HFF-Myc (cell line): ENCODE measurements around the gene LGALS7B.
"Not testable (repeated sequence)": the region's sequence is repeated elsewhere in the genome, so short reads cannot be mapped to it uniquely, and the experiment has no call there.

Source experiments
- DNase-seq: peaks from one replicate; pipeline ENCODE4 v3.0.0-alpha.2; 2011; ENCODE audit warnings: low read depth; ENCODE audit errors: extremely low read depth
- H3K4me3 ChIP-seq: replicated peaks from 2 replicates; pipeline ENCODE4 v1.5.1; 2011; ENCODE audit warnings: low read depth, mild to moderate bottlenecking, control low read depth, low read length
- CTCF ChIP-seq: IDR thresholded peaks from 2 replicates; pipeline ENCODE4 v1.5.1; 2012; ENCODE audit warnings: mild to moderate bottlenecking, low read depth, low read length, control low read depth; ENCODE audit errors: missing control alignments

LGALS7B gene

GRCh38 chr19:38786572-38787265 lies 2.3 kb upstream of the LGALS7B start:
- DNase-seq = no peak
- no peak overlapping the region for H3K4me3 ChIP-seq
- TF ChIP-seq CTCF = no peak

DNA sequence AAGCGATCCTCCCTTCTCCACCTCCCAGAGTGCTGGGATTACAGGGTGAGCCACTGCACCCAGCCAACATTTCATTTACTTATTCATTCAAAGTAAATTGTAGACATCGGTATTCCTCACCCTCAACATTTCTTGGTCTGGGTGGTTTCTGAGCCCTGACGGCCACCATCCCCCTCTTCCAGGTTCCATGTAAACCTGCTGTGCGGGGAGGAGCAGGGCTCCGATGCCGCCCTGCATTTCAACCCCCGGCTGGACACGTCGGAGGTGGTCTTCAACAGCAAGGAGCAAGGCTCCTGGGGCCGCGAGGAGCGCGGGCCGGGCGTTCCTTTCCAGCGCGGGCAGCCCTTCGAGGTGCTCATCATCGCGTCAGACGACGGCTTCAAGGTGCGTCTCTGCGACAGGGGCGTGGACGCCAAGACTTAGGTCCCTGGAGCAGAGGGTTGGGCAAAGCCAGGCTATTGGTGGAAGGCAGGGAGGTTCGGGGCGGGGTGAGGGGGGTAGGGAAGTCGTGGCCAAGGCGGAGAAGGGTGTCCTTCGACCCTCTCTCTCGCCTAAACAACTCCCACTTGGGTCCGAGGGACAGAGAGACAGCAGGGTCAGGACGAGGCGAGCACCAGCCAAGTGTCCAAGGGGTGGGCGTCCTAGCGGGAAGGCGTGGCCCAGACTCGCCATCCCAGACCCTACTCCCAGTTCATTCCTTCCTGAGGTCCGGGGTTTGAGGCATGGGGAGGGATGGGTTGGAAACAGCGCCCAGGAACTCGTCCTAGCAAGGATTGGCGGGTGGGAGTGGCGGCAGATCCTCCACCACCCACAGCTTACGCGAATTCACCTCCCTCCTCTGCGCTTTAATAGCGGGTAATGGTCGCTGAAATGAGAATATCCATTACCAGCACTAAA lies 1.8 kb downstream of the LGALS7B start:
- not testable (repeated sequence) for DNase-seq, H3K4me3 ChIP-seq

DNA sequence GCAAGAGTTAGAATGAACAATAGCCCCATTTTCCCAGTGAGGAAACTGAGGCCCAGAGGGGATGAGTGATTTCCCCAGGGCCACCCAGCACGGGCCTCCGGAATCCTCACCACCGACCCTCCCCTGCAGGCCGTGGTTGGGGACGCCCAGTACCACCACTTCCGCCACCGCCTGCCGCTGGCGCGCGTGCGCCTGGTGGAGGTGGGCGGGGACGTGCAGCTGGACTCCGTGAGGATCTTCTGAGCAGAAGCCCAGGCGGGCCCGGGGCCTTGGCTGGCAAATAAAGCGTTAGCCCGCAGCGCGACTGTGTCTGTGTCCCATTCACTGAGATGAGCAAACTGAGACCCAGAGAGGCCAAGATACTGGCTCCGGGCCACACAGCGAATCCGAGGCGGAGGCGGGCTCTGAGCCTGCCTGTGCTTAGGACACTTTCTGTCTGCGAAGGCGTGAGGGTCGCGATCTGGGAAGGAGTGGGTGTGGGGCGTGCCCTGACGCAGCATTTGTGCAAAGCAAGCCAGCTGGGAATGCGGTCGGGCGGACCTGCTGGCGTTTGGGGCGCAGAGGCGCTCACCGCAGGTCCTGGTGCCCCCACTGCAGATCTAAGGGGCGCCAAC lies 2.6 kb downstream of the LGALS7B start:
- H3K4me3 ChIP-seq, DNase-seq: not testable (repeated sequence)

DNA sequence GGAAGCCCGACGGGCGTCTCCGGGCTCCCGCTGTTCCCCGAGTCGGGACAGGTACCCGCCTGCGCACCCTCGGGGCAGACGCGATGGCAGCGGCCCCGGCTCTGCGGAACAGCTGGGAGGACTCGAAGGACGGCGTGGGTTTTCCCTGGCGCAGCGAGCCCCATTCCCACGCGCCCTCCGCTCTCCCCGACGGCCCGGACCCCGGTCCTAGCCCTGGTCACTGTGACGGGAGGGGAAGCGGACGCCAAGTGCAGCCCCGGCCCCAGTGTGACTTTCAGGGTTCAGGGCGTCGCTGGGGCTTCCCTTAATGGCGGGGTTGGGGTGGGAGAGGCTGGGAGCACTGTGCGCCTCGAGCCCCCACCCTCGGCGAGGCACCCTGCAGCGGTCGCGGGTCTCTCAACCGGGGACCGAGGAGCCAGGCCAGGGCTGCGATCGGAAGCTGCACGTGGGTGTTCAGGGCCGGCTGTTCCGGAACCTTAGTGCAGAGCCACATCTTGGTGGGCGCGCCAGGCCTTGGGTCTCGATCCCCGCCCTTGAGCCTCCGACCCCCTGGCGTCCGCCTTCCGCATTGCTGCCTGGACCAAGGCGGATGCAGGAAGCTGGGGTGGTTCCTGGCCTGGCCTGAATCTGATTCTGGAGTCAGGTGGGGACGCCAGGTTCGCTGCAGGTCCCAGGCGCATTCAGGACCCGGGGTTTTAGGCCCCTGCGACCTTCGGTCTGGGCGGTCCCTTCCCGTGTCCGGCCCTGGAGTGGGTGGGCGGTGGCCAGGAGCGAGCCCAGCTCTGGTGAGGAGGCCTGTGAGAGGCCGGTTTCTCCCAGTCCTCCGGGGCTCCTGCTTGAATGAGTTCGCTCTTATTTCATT lies 3.5 kb downstream of the LGALS7B start:
- H3K4me3 ChIP-seq = no peak overlapping the region
- no peak for DNase-seq
- TF ChIP-seq CTCF = peak; percentile 27

- no peak overlapping the region for H3K4me3 ChIP-seq
- TF ChIP-seq CTCF = no peak
- no peak for DNase-seq
These were observed 4.2 kb downstream of the LGALS7B start for GRCh38 chr19:38793177-38793576.

DNA sequence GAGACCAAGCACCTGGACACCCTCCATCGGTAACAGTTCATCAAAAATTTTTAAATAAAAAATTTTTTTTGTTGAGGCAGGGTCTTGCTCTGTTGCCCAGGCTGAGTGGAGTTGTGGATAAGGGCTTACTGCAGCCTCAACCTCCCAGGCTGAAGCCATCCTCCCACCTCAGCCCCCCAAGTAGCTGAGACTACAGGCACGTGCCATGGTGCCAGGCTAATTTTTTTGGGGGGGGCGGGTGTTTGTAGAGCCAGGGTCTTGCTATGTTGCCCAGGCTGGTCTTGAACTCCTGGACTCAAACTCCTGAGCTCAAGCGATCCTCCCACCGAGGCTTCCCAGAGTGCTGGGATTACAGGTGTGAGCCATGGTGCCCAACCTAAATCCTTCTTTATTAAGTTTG lies 4.7 kb downstream of the LGALS7B start:
- no peak for DNase-seq
- H3K4me3 ChIP-seq = no peak overlapping the region
- TF ChIP-seq CTCF = no peak

DNA sequence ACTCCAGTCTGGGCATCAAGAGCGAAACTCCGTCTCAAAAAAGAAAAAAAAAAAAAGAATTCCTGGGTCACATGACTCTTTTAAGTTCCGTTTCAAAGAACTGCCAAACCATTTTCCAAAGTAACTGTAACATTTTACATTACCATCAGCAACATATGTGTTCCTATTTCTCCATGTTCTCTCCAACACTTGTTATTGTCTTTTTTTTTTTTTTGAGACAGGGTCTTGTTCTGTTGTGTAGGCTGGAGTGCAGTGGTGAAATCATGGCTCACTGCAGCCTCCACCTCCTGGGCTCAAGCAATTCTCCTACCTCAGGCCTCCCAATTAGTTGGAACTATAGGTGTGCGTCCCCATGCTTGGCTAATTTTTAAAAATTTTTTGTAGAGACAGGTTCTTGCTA lies 6.5 kb downstream of the LGALS7B start:
- TF ChIP-seq CTCF = no peak
- no peak for DNase-seq
- no peak overlapping the region for H3K4me3 ChIP-seq
